ENCODE data around the gene KLHL8. TPM values are rescaled to one million over a fixed set of nuclear protein-coding genes. Genes with fewer than 3 reads are reported as not detected.
A peak's percentile ranks its signal among the peaks of the same experiment; 100 is the strongest.
"Not testable (repeated sequence)": the region's sequence is repeated elsewhere in the genome, so short reads cannot be mapped to it uniquely, and the experiment has no call there.

KLHL8 gene
- total RNA-seq, 1 donor from 2014 or later = 12.4 TPM

DNA sequence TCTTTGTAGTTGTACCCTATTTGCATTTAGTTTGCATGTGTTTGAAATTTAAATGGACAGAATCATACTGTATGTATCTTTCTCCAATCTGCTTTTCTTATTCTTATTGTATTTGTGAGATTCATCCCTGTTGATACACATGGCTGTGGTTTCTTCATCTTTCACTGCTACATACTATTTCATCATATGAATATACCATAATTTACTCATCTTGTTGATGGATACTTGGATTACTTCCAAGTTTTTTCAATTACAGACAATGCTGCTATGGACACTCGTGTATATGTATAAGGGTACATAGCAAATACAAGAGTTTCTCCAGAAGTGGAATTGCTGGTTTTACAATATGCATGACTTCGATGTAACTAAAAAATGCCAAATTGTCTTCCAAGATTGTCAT is 11.8 kb upstream of the KLHL8 start:
- no peak for DNase-seq
- ATAC-seq (ENCODE audit: poor library complexity) = no peak
- intact Hi-C loops (cut with DNase I) = no loop called here

DNA sequence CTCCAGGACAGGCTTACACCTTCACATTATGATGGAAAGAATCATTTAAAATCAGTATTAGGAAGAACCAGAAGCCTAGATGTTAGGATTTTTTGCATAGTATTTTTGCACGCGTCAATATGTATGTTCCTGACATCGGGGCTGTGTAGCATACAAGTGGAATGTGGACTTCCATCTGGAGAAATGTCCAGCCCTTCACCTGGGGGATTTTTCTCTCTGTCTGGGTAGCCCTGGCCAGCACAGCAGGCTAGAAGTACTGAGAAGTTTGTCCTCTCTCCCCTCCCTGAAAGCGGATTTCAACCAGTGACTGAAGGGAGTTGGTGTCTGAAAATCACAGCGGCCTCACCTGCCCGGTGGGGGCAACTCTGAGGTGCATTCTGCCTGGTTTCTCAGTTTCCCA is 10.4 kb upstream of the KLHL8 start:
- intact Hi-C loops (cut with DNase I) = no loop called here
- no peak for DNase-seq
- no peak for ATAC-seq (ENCODE audit: poor library complexity)

DNA sequence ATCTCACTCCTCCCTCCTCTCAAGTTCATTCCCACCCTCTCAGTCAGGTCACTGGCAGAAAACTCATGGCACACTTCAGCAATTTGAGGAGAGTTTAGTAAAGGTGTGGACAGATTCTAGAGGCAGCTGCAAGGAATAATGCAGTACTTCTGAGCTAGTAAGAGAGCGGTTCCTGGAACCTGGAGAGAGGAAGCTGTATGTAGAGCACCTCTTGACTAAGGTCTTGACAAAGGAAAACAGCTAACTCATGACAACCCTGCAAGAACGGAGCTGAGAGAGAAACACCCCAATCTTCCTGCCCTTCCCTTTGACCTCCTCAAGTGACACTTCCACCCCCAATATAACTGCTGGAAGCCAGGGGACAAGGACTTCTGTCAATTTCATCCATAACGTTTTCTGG is 9.6 kb upstream of the KLHL8 start:
- DNase-seq (no peak), ATAC-seq (ENCODE audit: poor library complexity) (no peak)
- intact Hi-C loops (cut with DNase I) = no loop called here

DNA sequence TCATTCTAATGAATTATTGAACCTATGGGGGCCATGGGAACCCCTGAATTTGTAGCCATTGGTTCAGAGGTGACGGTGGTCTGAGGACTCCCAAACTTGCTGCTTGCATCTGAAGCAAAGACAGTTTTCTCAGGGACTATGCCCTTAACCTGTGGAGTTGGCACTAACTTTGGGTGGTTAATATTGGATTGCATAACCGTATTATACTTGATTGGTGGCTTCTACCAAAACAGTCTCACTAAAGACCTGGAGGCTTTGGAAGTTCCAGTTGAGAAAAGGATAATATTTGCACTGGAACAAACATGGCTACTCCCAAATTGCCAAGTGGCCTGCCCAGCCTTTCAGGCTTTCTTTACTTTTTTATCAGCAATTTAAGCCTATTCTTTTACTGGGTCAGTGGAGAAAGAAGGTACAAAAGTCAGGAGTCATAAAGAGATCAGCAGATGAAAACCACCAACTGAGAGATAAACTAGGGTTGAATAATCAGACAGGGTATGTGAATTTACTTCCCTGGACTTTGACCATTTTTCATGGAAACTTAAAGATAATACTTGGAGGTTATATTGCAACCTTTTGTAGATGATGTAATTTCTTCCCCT is 7.9 kb upstream of the KLHL8 start:
- DNase-seq (no peak), ATAC-seq (ENCODE audit: poor library complexity) (no peak)
- intact Hi-C loops (cut with DNase I) = no loop called here

DNA sequence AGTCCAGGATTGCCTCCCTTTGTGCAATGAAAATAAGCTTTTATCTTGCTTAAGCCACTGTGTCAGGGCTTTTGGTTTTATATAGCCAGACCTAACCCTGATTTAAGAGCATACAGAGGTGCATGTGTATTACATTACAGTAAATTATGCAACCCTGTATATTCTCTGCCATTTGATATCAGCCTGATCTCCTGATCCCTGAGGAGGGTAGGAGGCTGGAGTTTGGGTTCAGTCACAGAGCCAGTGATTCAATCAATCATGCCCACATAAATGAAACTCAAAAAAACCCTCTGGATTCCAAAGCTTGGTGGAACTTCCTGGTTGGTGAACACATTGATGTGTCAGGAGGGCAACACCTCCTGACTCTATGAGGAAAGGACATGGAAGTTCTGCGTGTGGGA is 7.3 kb upstream of the KLHL8 start:
- no peak for ATAC-seq (ENCODE audit: poor library complexity)
- intact Hi-C loops (cut with DNase I) = no loop called here
- no peak for DNase-seq

DNA sequence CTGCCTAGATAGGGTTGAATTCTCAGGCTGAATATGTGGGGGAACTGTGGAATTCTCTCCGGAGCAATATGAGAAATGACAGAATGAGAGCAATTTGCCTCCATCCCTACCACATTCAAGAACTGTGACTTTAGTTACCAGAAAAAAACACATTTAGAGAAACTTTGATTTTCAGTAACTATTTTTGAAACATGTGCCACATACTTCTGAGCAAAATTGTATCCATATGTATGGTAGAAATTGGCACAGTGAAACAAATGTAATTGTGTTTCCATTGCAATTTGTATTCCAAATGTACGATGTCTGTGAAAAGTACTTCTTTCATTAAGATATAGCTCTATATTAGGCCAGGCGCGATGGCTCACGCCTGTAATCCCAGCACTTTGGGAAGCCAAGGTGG is 5.5 kb upstream of the KLHL8 start:
- intact Hi-C loops (cut with DNase I) = no loop called here
- ATAC-seq (ENCODE audit: poor library complexity) = no peak
- DNase-seq = no peak

DNA sequence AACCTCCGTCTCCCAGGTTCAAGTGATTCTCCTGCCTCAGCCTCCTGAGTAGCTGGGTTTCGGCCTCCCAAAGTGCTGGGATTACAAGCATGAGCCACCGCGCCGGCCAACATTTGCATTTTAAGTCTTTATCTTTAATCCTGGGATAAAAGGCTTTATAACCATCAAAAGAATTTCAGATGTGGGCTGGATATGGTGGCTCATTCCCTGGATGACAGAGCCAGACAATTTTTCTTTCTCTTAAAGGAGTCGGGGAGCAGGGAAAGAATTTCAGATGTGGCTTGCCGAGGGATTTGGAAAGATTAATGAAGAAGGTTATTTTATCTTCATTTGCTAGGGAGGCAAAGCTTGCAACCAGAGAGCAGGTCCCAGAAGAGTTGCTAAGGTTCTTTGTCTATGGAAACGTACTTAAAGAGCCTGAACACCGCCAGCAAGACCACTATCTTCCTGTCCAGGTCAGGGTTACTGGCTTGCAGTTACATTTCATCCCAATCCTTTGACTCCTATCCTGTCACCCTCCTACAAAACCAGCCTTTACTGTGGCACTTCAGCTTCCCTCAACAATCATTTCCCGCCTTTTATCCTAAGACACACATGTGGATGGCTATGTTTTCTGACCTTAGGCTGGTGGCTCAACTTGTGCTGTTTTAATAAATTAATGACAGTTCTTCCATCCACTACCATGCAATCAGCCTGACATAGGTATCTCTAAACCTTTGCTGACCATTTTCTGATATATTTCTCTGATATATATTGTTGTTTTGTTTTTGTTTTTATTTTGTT is 3.9 kb upstream of the KLHL8 start:
- ATAC-seq (ENCODE audit: poor library complexity) = no peak
- no peak for DNase-seq
- intact Hi-C loops (cut with DNase I) = no loop called here

DNA sequence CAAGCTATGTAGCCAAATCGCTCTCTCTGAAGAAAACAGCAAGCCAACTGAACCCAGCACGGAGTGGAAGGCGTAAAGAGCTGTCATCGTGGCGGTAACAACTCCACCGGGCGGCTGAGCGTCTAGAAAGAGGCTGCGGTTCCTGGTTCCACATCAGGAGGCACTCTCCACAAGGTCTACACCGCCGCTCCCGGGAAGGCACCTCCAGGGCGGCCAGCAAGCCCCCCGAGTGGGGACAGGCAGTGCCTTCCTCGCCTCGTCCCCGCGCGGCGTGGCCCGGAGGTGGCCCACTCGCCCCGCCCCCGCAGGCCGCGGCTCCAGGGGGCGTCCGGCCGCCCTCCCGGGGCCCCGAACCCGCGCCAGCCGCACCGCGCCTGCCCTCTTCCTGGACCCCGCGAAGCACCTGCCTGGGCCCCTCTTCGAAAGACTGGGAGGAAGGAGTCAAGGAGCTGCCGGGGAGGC is 755 bp downstream of the KLHL8 start:
- DNase-seq = peak; percentile 71
- intact Hi-C loops (cut with DNase I) = no loop called here
- peak; percentile 50 for ATAC-seq (ENCODE audit: poor library complexity)

DNA sequence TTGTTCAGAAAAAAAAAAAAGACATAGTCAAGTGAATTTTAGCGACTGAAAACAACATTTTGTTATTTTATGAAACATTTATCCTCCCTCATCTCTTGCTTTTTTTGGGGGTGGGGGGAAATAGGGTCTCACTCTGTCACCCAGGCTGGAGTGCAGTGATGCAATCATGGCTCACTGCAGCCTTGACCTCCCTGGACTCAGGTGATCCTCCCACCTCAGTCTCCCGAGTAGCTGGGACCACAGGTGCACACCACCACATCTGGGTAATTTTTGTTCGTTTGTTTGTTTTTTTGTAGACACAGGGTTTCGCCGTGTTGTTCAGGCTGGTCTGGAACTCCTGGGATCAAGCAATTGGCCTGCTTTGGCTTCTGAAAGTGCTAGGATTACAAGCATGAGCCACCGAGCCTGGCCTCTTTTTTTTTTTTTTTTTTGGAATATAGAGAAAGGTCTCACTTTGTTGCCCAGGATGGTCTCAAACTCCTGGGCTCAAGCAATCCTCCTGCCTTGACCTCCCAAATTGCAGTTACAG is 3.1 kb downstream of the KLHL8 start:
- DNase-seq; intact Hi-C loops (cut with DNase I); ATAC-seq (ENCODE audit: poor library complexity): not testable (repeated sequence)

DNA sequence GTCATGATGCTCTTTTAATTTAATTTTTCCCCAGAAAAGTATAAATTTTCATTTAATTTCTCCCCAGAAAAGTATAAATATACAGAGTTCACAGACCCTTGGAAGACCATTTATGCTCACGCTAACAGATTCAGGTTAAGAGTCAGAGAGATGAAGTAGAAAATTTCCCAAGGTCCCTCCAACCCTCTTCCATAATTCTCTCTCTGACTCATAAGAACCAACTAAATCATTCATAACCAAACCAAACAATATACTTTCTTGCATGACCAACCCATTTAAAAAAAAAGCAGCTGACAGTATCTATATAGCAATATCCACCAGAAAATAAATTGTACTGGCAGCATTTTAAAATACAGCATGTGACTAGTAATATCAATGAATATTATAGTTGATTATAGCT is 3.9 kb downstream of the KLHL8 start:
- DNase-seq (no peak), ATAC-seq (ENCODE audit: poor library complexity) (no peak)
- intact Hi-C loops (cut with DNase I) = no loop called here

DNA sequence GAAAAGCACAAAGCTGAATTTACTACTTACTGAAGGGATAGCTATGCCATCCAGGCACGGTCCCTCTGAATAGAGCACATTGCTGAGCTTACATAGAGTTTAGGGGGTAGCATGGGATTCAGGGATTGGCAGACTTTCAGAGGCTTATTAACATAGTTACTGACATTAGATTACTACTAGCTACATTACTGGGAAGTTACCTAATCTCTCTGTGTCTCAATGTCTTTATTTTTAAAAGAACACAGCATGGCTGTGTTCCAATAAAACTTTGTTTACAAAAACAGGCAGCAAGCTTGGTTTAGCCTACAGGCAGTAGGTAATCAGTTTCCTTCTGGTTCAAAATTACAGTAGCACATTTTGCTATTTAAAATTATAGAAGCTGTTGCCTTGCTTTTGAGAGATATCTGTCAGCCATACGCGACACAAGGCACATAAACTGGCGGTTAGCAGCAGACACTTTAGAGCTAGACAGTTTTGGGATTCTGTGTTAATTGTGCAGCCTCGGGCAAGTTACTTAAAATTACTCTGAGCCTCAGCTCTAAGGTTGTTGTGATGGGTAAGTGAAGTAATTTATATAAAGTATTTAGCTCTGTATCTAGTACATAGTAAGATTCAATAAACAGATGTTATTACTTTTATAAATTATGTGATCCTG is 6.9 kb downstream of the KLHL8 start:
- ATAC-seq (ENCODE audit: poor library complexity) = peak; percentile 51
- intact Hi-C loops (cut with DNase I) = no loop called here
- no peak for DNase-seq

DNA sequence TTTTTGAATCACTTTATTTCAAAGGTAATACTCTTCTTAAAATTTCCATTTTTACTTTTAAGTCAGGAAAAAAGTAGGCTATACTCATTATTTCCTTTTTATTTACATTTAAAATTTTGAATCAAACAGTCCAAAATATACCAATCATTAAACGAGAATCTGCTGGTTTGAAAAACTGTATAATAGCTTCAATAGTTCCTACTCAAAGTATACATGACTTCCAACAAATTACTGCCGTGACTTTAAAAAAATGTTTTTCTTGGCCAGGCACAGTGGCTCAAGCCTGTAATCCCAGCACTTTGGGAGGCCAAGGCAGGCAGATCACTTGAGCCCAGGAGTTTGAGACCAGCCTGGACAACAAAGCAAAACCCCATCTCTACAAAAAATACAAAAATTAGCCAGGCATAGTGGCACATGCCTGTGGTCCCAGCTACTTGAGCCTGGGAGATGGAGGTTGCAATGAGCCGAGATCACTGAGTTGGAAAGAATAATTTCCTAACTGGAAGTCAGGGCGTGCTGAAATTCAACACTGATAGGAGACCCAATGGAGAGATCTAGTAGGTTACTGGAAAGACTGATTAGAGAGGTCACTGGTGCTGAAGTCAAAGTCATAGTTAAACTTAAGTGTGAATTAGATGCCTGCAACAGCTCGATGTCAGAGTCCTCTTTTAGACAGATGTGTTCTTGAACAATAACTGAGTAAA is 9.0 kb downstream of the KLHL8 start:
- intact Hi-C loops (cut with DNase I) = no loop called here
- DNase-seq (no peak), ATAC-seq (ENCODE audit: poor library complexity) (peak; percentile 13)

DNA sequence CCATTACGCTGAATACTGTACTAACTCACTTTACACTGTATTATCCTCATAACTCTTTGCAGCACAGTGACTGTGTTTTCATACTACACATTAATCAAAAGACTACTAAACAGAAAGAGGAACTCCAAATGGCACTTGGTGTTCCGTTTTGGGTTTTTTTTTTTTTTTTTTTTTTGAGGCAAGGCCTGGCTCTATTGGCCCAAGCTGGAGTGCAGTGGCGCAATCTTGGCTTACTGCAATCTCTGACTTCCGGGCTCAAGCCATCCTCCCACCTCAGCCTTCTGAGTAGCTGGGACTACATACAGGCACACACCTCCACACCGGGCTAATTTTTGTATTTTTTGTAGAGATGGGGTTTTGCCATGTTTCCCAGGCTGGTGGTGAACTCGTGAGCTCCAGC is 10.7 kb downstream of the KLHL8 start:
- peak; percentile 76 for DNase-seq
- peak; percentile 74 for ATAC-seq (ENCODE audit: poor library complexity)
- intact Hi-C loops (cut with DNase I) = no loop called here

DNA sequence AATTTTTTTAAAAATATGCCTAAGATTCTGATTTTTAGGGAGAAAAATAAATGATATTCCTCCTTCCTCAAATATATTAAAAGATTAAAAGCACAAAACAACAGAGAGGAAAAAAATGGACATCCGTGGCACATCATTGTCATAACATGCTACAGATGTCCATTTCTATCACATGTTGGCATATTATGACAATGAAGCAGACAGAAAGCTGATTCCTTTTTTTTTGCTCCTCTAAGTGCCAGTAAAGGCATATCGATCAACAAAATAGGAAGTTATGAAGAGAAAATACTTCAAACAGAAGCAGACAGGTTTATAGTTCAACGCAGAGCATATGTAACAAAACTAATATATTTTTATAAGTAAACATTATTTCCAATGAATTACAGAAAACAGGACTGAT is 11.2 kb downstream of the KLHL8 start:
- intact Hi-C loops (cut with DNase I) = no loop called here
- DNase-seq (no peak), ATAC-seq (ENCODE audit: poor library complexity) (no peak)

DNA sequence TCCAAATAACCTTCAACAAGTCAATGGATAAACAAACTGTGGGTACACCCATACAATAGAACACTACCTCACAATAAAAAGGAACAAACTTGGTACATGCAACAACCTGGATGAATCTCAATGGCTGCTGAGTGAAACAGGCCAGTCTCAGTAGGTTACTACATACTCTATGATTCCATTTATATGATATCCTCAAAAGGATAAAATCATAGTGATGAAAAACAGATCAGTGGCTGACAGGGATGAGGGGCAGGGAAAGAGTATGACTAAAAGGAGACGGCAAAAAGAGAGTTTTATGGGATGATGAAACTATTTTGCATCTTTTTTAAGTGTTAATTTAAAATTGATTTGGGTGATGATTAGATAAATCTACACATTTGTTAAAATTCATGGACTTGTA is 15.9 kb downstream of the KLHL8 start:
- intact Hi-C loops (cut with DNase I) = no loop called here

DNA sequence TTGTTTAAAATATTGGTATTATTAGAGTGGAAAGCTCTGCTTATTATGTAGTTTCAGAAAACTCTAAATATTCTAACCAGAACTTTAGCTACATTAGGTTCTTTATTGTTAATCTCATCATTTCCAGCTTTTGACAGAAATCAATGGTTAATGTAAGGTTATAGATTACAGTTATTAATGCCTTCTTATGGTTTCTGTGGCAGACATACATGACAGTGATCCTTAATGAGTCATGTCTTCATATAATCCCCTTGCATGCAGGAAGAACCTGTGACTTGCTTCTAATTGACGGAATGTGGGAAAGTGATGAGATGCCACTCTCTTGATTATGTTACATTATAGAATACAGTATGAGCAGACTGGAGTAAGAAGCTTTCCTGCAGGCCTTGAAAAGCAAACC is 23.5 kb downstream of the KLHL8 start:
- intact Hi-C loops (cut with DNase I) = no loop called here
- no peak for DNase-seq
- ATAC-seq (ENCODE audit: poor library complexity) = no peak

More for the DNA sequence above, 15.9 kb downstream of the KLHL8 start:
- no peak for ATAC-seq (ENCODE audit: poor library complexity)
- DNase-seq = no peak

DNA sequence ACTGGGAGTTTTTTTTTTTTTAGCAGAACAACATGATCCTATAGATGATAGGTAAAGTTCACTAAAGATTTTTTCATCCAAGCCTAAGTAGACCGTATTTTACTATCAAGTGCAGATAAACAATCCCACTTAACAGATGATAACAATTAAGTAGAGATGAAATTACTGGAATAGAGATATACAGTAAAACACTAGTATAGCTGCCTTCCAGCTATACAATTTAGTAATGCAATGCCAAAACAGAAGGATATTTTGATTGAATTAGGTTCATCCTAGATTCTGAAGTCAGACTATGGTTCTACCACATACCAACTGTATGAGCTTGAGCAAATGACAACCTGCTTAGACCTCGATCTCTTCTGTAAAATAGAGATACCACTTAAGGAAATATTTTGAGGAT is 24.3 kb downstream of the KLHL8 start:
- DNase-seq = no peak
- intact Hi-C loops (cut with DNase I) = no loop called here
- ATAC-seq (ENCODE audit: poor library complexity) = no peak

DNA sequence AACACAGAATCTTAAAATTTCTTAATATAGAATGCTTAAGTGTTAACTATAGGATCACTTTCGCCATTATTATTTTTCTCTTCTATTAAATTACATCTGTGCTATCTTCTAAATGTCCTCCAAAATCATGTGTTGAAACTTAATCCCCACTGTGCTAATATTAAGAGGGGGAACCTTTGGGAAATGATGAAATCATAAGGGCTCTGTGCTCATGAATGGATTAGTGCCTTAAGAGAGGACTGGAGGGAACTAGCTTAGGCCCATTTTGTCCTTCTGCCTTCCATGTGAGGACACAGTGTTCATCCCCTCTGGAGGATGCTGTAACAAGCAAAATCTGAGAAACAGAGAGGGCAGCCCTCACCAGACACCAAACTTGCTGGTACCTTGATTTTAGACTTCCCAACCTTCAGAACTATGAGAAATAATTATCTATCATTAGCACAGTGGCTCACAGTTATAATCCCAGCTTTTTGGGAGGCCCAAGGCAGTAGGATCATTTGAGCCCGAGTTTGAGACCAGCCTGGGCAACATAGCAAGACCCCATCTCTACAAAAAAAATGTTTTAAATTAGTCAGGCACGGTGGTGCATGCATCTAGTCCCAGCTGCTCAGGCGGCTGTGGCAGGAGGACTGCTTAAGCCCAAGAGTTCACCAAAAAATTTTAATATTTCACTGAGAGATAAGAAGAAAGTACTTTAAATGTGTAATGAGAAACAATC is 26.3 kb downstream of the KLHL8 start:
- intact Hi-C loops (cut with DNase I) = no loop called here
- DNase-seq (no peak), ATAC-seq (ENCODE audit: poor library complexity) (no peak)

All from Right ventricle myocardium superior (tissue), 1 donor.